NCI-H187 (cell line): ENCODE data around the gene OR6K6.

Experiments
- DNase-seq, 2 experiments: peaks; one replicate each; lab custom pipeline; 2025; lab: John Stamatoyannopoulos, UW

The OR6K6 gene, protein sequence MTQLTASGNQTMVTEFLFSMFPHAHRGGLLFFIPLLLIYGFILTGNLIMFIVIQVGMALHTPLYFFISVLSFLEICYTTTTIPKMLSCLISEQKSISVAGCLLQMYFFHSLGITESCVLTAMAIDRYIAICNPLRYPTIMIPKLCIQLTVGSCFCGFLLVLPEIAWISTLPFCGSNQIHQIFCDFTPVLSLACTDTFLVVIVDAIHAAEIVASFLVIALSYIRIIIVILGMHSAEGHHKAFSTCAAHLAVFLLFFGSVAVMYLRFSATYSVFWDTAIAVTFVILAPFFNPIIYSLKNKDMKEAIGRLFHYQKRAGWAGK

DNA sequence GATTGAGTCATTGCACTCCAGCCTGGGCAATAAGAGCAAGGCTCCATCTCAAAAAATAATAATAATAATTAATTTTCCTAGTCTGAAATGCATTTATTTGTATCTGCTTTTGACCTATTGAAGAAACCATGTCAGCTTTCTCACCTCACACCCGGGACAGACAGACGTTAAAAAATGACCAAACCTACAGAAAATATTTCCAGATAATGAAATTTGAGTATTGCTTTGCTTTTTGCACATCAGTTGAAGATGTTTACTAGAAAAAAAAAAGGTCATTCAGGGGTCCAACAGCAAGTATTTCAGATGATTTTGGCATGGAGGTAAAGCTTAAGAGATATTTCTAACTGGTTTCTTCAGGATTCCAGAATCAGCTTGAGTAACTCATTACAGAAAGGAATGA is at the start of gene OR6K6:
TSS of gene OR6K6 (plus strand) at position 301 of the 400 bp plus-strand sequence. CDS start 168 bp downstream, outside the sequence.
- DNase-seq, result no peak

DNA sequence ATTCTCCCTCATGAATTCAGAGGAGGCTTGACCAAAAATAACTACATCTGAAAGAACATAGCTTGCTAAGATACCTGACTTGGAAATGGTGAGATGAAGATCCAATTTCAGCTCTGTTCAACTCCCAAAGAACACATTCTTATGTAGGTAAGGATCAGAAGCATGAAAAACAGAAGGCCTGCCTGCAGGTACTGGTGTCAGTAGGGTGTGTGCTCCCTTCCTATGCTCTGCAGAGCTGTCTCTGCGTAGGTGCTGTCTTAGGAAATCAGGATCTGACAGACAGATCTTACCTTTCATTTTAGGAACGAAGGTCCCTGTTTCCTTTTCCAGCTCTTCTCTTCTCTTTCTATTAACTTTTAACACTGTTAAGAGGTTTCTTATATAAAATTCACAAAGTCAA is 48.4 kb upstream of the OR6K6 start:
- DNase-seq, result no peak

DNA sequence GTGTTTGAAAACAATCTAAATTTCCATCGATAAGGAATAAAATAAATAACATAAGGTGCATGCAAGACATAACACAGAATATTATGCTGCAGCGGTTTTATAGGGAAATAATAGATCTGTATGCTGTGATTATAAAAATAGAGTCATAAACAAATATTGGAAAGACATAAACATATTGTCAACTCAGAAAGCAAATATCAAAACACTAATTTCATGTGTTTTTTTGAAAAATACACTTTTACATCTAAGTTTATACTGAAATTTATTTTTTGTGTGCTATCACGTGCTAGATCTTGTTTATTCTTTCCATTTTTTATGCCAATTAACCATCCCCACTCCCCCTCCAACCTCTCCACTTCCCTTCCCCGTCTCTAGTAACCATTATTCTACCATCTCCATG is 43.4 kb upstream of the OR6K6 start:
- DNase-seq, result no peak

DNA sequence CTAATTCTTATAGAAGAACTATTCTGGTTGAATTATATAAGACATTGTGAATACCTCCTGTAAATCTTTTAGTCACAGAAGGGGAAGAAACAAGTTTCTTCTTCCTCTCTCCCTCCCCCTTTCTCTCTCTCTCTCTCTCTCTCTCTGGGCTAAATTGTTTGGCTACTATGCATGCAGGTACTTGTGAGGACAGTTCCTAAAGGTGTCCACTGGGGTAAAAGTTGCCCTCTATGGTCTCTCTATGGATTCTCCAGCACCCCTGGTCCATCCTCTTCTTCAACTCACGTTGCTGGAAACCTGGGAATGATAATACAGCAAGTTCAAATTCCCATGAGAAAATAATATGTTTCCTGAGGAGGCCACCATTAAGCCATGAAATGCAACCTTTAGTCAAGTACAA is 39.8 kb upstream of the OR6K6 start:
- DNase-seq, result no peak

DNA sequence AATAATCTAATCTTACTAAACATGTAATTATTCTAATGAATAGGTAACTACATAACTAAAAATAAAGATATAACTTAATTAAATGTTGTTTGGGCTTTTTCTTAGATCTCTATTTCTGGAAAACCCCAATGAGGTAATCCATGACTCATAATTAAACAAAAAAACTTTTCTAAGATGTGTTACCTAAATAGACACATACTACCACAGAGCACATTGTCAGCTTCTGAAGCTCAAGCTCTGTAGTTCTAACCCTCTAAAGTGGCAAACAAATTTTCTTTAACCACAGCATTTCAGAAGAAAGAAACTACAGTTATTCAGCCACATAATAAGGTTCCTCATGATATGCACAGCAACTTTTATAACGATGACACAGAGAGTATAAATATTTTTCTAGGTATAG is 38.2 kb upstream of the OR6K6 start:
- DNase-seq, result no peak

DNA sequence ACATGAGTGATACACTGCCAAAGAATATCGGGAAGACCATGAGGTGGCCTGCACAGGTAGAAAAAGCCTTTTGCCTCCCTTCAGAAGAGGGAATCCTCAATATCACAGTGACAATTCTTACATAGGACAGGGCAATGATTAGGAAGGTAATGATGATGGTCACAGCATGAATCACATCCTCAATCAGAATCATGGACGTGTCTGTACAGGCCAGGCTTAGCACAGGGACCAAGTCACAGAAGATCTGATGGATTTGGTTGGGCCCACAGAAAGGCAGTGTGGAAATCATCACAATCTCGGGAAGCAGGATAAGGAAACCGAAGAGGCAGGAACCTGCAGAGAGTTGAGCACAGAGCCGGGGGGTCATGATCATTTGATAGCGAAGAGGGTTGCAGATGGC is 37.2 kb upstream of the OR6K6 start:
- no peak for DNase-seq

DNA sequence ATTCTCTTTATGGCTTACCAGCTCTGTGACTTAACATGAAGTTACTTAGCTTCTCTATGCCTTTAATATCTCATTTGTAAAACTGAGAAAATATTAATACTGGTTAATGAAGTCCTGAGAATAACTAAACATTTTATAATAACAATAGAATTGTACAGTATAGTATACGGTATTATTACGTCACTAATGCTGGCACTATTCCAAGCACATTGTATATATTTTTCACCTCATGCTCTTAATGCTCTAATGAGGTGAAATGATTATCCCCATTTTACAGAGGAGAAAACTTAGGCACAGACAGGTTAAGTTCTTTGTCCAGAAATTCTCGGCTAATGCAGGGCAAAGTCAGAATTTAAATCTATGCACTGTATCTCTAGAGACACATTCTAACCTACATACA is 34.9 kb upstream of the OR6K6 start:
- DNase-seq, result no peak

DNA sequence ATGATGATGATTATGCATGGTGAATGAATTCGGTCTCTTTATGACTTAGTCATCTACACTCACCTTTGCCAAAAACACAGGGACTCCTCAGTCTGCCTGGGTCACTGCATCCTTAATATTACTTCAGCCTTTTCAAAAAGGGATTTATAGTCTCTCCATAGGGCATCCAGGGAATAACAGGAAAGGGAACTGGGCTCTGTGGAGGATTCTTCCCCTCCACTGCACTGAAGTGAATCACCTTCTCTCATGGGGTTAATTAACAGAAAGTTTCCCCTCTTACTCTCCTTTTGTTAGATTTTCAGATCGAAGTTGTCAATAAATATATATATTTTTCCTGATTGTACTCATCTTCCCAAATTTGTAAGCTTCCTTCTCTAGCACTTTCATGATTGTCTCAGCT is 33.9 kb upstream of the OR6K6 start, which contains the start of gene OR6K3:
TSS of gene OR6K3 (minus strand) at position 101 of the 400 bp plus-strand sequence. CDS start 2,605 bp downstream, outside the sequence.
- no peak for DNase-seq

DNA sequence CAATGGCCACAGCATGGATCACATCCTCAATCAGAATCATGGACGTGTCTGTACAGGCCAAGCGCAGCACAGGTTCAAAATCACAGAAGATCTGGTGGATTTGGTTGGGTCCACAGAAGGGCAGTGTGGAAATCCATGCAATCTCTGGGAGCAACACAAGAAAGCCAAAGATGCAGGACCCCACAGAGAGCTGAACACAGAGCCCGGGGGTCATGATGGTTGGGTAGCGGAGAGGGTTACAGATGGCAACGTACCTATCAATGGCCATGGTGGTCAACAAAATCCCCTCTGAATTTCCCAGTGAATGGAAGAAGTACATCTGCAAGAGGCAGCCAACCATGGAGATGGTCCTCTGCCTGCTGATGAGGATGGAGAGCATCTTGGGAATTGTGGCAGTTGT is 30.1 kb upstream of the OR6K6 start:
- no peak for DNase-seq

DNA sequence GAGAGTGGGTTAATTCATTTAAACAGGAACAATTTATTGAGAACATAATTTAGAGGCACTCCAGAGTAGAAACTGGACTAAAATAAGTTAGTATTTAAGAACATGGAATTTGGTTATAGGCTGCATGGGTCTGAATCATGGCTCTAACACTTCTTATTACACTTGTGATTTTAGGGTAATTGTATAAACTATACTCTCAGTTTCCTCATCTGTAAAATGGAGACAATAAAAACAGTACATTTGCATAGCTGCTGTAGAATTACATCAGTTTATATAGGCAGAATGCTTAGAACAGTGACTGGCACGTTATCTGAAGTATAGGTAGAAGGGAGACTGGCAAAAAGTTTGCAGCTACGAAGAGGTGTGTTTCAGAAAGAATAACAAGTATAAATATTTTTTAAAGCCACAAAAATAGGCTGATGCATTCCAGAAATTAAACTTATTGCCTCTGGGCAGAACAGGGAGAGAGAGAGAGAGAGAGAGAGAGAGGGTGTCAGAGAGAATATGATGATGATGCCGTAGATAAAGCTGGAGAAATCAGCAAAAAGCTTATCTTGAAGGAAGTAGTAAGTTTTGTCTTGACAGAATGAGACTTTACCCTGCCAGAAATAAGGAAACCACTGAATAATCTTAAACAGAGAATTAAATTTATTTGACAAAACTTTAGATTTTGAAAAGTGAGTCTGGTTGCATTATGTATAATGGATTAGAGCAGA is 25.9 kb upstream of the OR6K6 start:
- no peak for DNase-seq

DNA sequence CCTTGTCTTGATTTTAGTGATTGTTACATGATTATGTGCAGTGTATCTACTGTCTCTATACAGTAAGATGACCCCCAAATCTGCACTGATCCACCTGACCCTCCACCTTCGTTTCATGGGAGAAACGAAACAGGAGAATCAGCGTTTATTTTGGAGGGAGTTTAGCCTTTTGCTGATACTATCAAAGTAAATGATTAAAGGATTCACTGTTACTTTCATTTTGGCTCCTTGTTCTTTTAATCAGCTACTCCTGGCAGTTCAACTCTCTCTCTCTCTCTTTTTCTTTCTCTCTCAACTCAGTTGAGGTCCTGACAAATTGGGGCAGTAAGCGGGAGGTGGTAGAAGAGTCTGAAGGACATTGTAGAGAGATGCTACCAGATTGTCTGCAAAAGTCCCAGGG is 24.1 kb upstream of the OR6K6 start:
- no peak for DNase-seq

DNA sequence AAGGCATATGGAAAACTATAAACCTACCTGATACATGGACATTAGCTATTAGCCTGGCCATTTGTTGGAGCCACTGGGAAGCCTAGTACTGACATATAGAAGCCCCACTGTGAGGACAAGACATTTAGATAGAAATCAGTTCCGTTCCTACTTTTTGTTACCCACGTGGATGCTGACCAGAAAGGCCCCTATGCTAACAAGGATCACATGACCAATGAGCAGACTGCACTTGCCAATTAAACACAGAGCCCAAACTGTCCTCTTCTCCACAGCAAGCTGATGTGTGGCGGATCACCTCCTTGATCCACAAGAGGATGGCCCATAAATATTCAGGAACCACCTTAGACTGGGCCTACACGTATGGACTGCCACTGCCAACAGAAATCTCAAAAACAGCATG is 22.8 kb upstream of the OR6K6 start:
- DNase-seq, result no peak

DNA sequence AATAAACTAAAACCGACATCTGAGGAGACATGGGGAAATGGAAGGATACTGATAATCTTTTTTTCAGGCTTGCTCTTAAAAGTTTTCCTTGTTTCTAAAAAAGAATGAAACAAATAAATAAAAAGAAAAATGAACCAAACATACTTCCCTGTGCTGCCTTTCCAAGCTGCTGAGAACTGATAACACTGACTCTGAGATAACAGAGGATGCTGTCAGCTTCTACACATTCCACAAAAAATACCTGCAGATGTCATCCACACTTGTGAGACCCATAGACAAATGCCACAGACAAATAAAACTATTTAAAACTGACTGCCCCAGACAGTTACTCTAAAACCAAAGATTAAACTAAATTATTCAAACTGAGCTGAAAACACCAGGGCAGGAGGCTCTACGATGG is 22.0 kb upstream of the OR6K6 start:
- DNase-seq, result no peak

DNA sequence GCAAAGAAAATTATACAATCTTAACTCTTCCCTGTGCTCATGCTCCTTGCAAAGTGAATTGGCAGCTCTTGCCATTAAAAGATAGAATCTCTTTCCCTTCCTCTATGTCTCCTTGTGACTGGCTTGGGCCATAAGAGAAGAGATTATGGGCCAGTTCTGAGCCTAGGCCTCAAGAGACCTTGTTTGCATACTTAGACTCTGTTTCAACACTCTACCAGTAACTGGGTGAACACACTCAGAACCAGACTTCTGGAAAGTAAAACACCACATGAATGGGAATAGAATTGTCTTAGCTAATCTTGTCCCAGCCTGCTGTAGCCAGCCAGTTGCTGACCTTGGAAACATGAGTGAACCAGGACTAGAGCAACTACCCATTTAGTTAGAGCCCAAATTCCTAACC is 18.7 kb upstream of the OR6K6 start:
- DNase-seq, result no peak

DNA sequence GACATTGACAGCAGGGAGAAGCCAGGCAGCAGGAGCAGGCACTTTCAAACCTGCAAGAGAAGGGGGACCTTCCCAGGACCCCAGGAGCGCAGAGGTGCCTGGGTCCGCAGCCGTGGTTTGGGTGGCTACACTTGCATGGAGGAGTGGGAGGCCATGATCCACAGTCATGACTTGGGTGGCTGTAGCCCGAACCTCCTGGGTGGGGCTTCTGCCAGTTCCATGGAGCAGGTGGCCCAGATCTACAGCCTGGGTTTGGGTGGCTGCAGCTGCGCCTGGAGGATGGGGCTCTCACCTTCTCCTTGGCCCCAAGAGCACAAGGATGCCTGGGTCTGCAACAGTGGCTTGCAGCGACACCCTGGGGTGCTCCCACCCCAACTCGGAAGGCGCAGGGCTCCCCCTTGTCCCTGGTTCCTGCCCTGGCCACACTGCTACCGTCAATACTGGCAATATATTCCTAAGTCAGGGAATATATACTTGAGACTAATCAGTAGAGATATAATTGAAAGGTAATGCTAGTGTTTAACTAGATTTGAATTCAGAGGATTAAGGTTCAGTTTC is 2.3 kb upstream of the OR6K6 start:
- no peak for DNase-seq

DNA sequence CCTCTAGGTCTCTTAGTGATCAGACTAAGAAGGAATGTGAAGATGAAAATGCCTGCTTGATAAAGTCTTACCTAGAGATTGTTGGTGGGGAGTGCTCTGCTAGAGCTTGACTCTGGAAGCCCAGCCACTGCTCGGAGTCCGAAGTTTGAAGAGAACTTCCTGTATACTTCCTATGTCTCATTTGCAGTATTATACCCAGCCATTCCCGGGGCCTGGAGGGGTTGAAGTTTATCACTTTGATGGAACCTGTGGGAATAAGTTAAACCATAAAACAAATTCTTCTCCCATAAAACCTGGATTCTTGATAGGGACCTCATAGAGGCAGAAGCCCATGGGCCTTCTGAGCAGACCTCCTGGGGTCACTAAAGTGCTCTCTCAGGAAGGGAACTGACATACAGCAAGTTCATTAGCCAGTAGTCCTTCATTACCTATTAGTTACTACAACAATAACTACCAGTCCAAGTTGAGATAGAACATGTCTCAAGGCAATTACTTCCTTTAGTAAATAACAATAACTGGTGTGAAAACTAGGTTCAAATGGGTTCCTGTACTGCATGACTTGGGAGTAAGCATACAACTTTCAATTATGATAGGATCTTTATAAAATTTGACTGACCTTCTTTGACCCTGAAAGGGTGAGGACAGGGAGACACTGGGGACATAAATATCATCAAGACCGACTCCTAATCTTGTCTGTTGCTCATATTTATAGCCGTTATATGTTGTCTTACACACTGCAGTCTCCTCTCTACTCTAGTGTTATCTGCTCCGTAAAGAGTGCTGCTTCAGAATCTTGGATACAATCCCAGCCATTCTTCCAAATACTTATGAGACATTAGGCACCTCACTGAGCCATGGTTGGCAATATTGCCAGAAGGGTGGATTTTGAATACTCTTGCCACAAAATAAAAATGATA is 17.7 kb downstream of the OR6K6 start, which contains the start of gene OR6N1:
TSS of gene OR6N1 (minus strand) at position 246 of the 917 bp plus-strand sequence. CDS start 5,513 bp downstream, outside the sequence.
- no peak for DNase-seq

DNA sequence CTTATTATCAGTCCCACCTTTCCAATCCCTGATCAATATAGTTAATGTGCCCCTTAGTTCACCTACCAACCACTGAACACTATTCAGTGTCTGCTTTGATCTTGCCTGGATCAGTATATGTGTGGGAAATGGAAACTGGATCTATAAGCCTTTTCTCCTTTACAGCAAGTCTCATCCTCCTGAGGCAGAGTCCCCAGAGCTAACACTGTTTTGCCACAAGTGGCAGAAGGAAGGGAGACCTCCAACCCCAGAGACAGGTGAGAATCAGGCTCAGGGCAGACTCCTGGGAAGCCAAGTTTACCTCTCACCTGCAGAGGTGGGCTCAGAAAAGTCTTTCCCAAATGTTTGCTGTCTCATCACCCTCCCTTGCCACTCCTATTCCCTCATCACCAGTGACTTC is 26.6 kb downstream of the OR6K6 start, which contains the start of gene OR6N2:
TSS of gene OR6N2 (minus strand) at position 101 of the 400 bp plus-strand sequence. CDS start 3,569 bp downstream, outside the sequence.
- DNase-seq, result no peak

DNA sequence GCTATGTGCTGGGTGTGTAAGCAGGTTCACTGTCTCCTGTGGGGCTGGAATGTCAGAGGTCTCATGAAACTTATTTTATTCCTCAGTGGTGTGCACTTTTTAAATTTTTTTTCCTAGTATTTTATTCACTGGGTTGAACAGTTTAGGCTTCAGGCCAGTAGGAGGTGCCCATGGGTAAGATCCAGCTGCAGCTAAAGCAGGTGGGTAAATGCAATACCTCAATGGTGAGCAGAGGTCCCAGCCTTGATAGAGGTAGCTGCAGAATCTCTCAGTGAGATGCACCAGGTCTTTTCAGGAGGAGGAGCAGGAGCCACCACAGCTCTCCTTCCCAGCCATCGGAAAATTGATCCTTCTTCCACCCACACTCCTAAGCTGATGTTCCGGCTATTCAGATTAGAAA is 39.1 kb downstream of the OR6K6 start:
- DNase-seq, result no peak

DNA sequence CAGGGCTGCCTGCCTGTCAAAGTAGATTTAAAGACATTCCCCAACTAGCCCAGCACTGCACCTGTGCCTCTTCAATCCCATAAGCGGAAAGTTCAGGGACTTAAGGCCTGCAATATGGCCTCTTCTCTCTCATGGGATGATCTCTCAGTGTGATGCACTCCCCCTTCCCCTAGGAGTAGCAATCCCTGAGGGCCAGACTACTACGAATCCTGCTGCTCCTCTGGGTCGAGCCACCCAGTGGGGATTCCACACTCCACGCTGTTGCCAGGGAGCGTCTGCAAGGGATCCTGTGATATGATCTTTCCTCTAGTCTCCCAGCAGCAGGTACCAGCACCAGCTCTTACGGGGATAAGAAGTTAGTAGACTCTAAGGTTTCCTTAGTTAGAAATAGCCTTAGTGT is 39.7 kb downstream of the OR6K6 start:
- no peak for DNase-seq

DNA sequence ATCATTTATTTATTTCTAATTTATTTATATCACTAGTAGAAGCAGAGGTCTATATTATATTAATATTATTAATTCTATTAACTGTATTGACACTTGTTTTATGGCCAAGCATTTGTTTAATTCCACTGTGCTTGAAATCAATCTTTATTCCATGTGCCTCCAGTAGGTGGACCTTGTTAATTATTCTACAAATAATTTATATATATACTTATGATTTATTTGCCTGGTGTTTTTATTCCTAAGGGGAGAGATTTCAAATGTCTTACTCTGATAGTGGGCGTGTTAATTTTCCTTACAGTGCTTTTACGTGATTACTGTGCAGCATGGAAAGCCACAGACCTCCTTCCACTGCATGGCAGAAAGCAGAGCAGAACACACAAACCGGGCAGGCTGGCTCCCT is 44.0 kb downstream of the OR6K6 start:
- no peak for DNase-seq

DNA sequence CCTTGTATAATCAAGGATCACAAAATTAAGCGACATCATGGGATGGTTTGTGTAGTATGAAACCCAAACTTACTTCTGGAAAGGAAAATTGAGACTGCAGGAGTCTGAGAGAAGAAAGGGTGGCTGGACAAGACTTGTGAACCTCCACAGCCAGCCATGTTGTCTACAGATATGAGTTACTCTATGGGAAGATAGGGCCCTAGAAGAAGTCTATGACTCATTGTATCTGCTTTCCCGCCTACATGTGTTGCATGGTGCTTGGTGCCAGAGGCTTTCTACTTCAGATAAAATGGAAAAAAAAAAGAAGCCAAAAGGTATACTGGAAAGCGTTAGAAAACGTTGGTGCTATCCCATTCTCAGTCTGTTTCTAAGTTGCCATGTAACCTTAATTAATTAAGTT is 45.2 kb downstream of the OR6K6 start:
- no peak for DNase-seq

DNA sequence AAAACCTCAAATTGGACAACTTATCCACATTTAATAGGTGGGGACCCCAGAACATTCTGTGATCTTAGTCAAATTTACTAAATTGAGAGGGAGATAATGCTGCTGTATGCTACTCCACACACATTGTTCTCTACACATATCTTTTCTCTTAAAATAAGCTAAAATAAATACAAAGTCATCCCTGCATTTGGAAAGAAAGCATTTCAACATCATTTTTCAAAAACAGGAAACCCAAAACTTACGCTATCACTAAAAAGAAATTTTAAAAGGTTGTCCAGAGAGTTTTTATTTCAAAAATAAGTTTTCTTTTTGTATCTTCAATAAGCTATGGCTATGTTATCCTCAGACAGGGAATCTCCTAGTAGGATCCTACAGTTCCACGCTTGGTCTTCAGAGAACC is 46.0 kb downstream of the OR6K6 start:
- no peak for DNase-seq
